GM12878 (cell line): ENCODE measurements around the gene SIGLEC10. TPM values are rescaled to one million over a fixed set of nuclear protein-coding genes. Genes with fewer than 3 reads are reported as not detected.
A peak's percentile ranks its signal among the peaks of the same experiment; 100 is the strongest.

Experiments used
- ASH2L ChIP-seq: fragments of 300-600, 200-600 bp; sonication (generic); IDR thresholded peaks from 2 replicates; pipeline ENCODE4 v1.6.1; 2017; ENCODE audit warnings: low read depth, mild to moderate bottlenecking, borderline replicate concordance
- BCL11A ChIP-seq: IDR thresholded peaks from 2 replicates; pipeline ENCODE4 v1.6.1; 2011; ENCODE audit warnings: low read depth, low read length
- BHLHE40 ChIP-seq, 2 experiments: fragments of 450-650 bp in 1 of 2; IDR thresholded peaks; 2 replicates each; pipeline ENCODE4 v1.6.1; 2011 to 2017; ENCODE audit warnings: low read depth in 2 of 2, borderline replicate concordance in 1 of 2, improper control_type of control experiment in 1 of 2, low read length in 1 of 2, mild to moderate bottlenecking in 1 of 2
- CREM ChIP-seq: IDR thresholded peaks from 2 replicates; pipeline ENCODE4 v1.6.1; 2014; ENCODE audit warnings: antibody characterized with exemption, low read depth
- EED ChIP-seq: sonication (generic); IDR thresholded peaks from 2 replicates; pipeline ENCODE4 v1.6.1; 2016; ENCODE audit warnings: antibody characterized with exemption, low read depth
- FOS ChIP-seq: IDR thresholded peaks from 3 replicates; pipeline ENCODE4 v1.6.1; 2011; ENCODE audit warnings: borderline replicate concordance; ENCODE audit not compliant: insufficient read length; ENCODE audit errors: extremely low read depth
- FOXM1 ChIP-seq: IDR thresholded peaks from 2 replicates; pipeline ENCODE4 v1.6.1; 2012; ENCODE audit warnings: low read depth, mild to moderate bottlenecking, inconsistent platforms, low read length, moderate library complexity
- HSF1 ChIP-seq: fragments of 150-350 bp; IDR thresholded peaks from 2 replicates; pipeline ENCODE4 v1.6.1; 2014; ENCODE audit warnings: mild to moderate bottlenecking, low read depth, low read length
- IKZF1 ChIP-seq: fragments of 450-650 bp; conservative IDR thresholded peaks from 2 replicates; pipeline ENCODE4 v1.6.1; 2017; ENCODE audit warnings: antibody characterized with exemption, mild to moderate bottlenecking
- IKZF2 ChIP-seq, 2 experiments: fragments of 450-650 bp; IDR thresholded peaks; 2 replicates each; pipeline ENCODE4 v1.6.1; 2017; ENCODE audit warnings: mild to moderate bottlenecking in 2 of 2, moderate library complexity in 2 of 2
- KAT2A ChIP-seq: conservative IDR thresholded peaks from 2 replicates; pipeline ENCODE4 v1.6.1; 2011; ENCODE audit warnings: low read depth, low read length; ENCODE audit not compliant: control insufficient read depth
- MEF2A ChIP-seq: IDR thresholded peaks from 2 replicates; pipeline ENCODE4 v1.6.1; 2011; ENCODE audit warnings: low read depth, mild to moderate bottlenecking, low read length, moderate library complexity; ENCODE audit not compliant: insufficient read depth
- MEF2B ChIP-seq: fragments of 450-650 bp; IDR thresholded peaks from 2 replicates; pipeline ENCODE4 v1.6.1; 2018; ENCODE audit warnings: mild to moderate bottlenecking, moderate library complexity; ENCODE audit not compliant: partially characterized antibody, poor library complexity, severe bottlenecking
- MTA2 ChIP-seq: fragments of 450-650 bp; IDR thresholded peaks from 2 replicates; pipeline ENCODE4 v1.6.1; 2016; ENCODE audit warnings: low read depth, mild to moderate bottlenecking, moderate library complexity
- MTA3 ChIP-seq: IDR thresholded peaks from 2 replicates; pipeline ENCODE4 v1.6.1; 2012; ENCODE audit warnings: low read length, inconsistent platforms, borderline replicate concordance
- PAX5 ChIP-seq: IDR thresholded peaks from 2 replicates; pipeline ENCODE4 v1.6.1; 2011; ENCODE audit warnings: low read depth, low read length, borderline replicate concordance
- POLR2A ChIP-seq: IDR thresholded peaks from 2 replicates; pipeline ENCODE4 v1.6.1; 2011; ENCODE audit warnings: low read depth, mild to moderate bottlenecking, low read length
- POLR2AphosphoS2 ChIP-seq: IDR thresholded peaks from 2 replicates; pipeline ENCODE4 v1.6.1; 2011; ENCODE audit warnings: low read depth, mild to moderate bottlenecking, low read length, improper control_type of control experiment, moderate library complexity
- POLR2AphosphoS5 ChIP-seq: IDR thresholded peaks from 2 replicates; pipeline ENCODE4 v1.6.1; 2011; ENCODE audit warnings: mild to moderate bottlenecking, low read length, inconsistent platforms
- POU2F2 ChIP-seq: IDR thresholded peaks from 3 replicates; pipeline ENCODE4 v1.6.1; 2011; ENCODE audit warnings: low read depth, mild to moderate bottlenecking, low read length, borderline replicate concordance
- RUNX3 ChIP-seq: IDR thresholded peaks from 2 replicates; pipeline ENCODE4 v1.6.1; 2012; ENCODE audit warnings: low read length, inconsistent platforms
- SP1 ChIP-seq: IDR thresholded peaks from one replicate; pipeline ENCODE4 v1.6.1; 2011; ENCODE audit warnings: low read depth, low read length
- SREBF1 ChIP-seq: IDR thresholded peaks from 2 replicates; pipeline ENCODE4 v1.6.1; 2012; ENCODE audit warnings: mild to moderate bottlenecking, low read length
- TAF1 ChIP-seq: IDR thresholded peaks from 2 replicates; pipeline ENCODE4 v1.6.1; 2011; ENCODE audit warnings: mild to moderate bottlenecking, low read depth, low read length, borderline replicate concordance
- ZBED1 ChIP-seq: IDR thresholded peaks from 2 replicates; pipeline ENCODE4 v1.6.1; 2016; ENCODE audit warnings: borderline replicate concordance
- ZNF207 ChIP-seq: fragments of 450-650 bp; IDR thresholded peaks from 2 replicates; pipeline ENCODE4 v1.6.1; 2014; ENCODE audit warnings: antibody characterized with exemption, mild to moderate bottlenecking, borderline replicate concordance
- ZNF622 ChIP-seq: fragments of 450-650 bp; IDR thresholded peaks from 2 replicates; pipeline ENCODE4 v1.6.1; 2017; ENCODE audit warnings: mild to moderate bottlenecking, inconsistent platforms
- polyA plus RNA-seq, 11 experiments: library from polyadenylated mRNA; depleted of rRNA in 4 of 11; unstranded in 6 of 11; stranded (reverse) in 5 of 11; fragments of >200 nt; fragmentation: Nextera tagmentation in 4 of 11; fragmentation: Illumina TruSeq in 1 of 11; extraction: Ambion mirVana in 4 of 11; extraction: Trizol in 1 of 11; gene quantifications; 1 replicate in 1 of 11; 2 replicates in 10 of 11; pipeline versions ENCODE4 v1.2.1 to v1.2.3, GENCODE V29; 2011 to 2016; ENCODE audit warnings: inconsistent platforms in 2 of 11, missing spikeins in 2 of 11, low read depth in 1 of 11
- total RNA-seq, 4 experiments: library from RNA; depleted of rRNA in 3 of 4; stranded (reverse); fragments of >200 nt in 3 of 4; fragmentation: Illumina TruSeq in 1 of 4; extraction: Trizol in 1 of 4; gene quantifications; 2 replicates each; pipeline versions ENCODE4 v1.2.1 to v1.2.3, GENCODE V29; 2013 to 2021

Gene SIGLEC10
- total and polyA plus RNA-seq, 10 of the 15 experiments (the other 5 are each of a cell fraction or from before 2014, with no cell fraction given): 2.3 to 16.8 (median 7.8) TPM

- no peak for TF ChIP-seq POU2F2
- TF ChIP-seq FOS: no peak
- TF ChIP-seq ZNF207: no peak
- no peak for TF ChIP-seq BHLHE40 (IDR thresholded peaks at IDR 0.05; ENCODE audit: borderline replicate concordance in 1 of 2, low read depth in 2 of 2, low read length in 1 of 2)
- 0 out of 2 replicates have a peak, but pooled peaks have one; percentile 36 for TF ChIP-seq BCL11A
- TF ChIP-seq SP1: peak; percentile 42
- peak; percentile 51; the same call in 1 of the 2 replicates for TF ChIP-seq ZBED1
- no peak for TF ChIP-seq PAX5
- TF ChIP-seq KAT2A: no peak
- peak; percentile 86 for TF ChIP-seq EED
- peak; percentile 59 to 61; a peak in 3 of 4 replicates for TF ChIP-seq IKZF2 (IDR thresholded peaks at IDR 0.05)
- TF ChIP-seq MTA3: peak; percentile 69; the same call in 1 of the 2 replicates
- TF ChIP-seq SREBF1: no peak
- TF ChIP-seq ZNF622: no peak
- TF ChIP-seq RUNX3: peak; percentile 88
- peak; percentile 51; the same call in 1 of the 2 replicates for TF ChIP-seq CREM
- no peak for TF ChIP-seq MEF2B
- peak; percentile 65 for TF ChIP-seq IKZF1
- TF ChIP-seq FOXM1: peak; percentile 44; the same call in 1 of the 2 replicates
- TF ChIP-seq POLR2A: peak; percentile 91
- peak; percentile 52; the same call in 1 of the 2 replicates for TF ChIP-seq POLR2AphosphoS5
- TF ChIP-seq HSF1: no peak
- TF ChIP-seq ASH2L: no peak
- TF ChIP-seq MTA2: peak; percentile 48
- peak; percentile 46; the same call in 1 of the 2 replicates for TF ChIP-seq TAF1
- 0 out of 2 replicates have a peak, but pooled peaks have one; percentile 20 for TF ChIP-seq MEF2A
- no peak for TF ChIP-seq POLR2AphosphoS2
- TF ChIP-seq, all 136 proteins: peak for 28
Observed at GRCh38 chr19:51417107-51417809, at the start of gene SIGLEC10 (continued).
